HepG2 (cell line): ENCODE measurements around the gene ZNF513. TPM values are rescaled to one million over a fixed set of nuclear protein-coding genes. Genes with fewer than 3 reads are reported as not detected.

Source experiments
- ATAC-seq: fragments of 200-7000 bp; cut with Tn5 transposase; 3 replicates; pipeline ENCODE4 v1.9.1; 2020; ENCODE audit warnings: mild to moderate bottlenecking, moderate library complexity
- BruUV-seq: library from RNA; stranded (reverse); fragments of 400-500 nt; replicated peaks from 2 replicates; lab custom pipeline; 2021; lab: Mats Ljungman, UMichigan
- CTCF ChIA-PET: fragments of 300-600 bp; formaldehyde crosslinking; extraction: SDS; loops from one replicate; lab custom pipeline; 2021; ENCODE audit warnings: low total read pairs, inconsistent platforms, low intra/inter-chr PET ratio; lab: Yijun Ruan, JAX
- POLR2A ChIA-PET: fragments of 350-600 bp; sonication (Branson Sonifier 250); formaldehyde crosslinking; loops from one replicate; lab custom pipeline; 2020; ENCODE audit warnings: antibody characterized with exemption, inconsistent platforms; lab: Yijun Ruan, JAX
- DNase-seq: peaks from one replicate; pipeline ENCODE4 v3.0.0-alpha.2; 2015; ENCODE audit warnings: low spot score
- FAIRE-seq: peaks from 3 replicates; lab custom pipeline; 2011; peaks lifted over from hg19 to GRCh38; lab: Jason Lieb, UNC
- H2AFZ ChIP-seq: one replicate; pipeline ENCODE4 v1.6.1; 2011; ENCODE audit warnings: low read length, inconsistent platforms
- H3K27ac ChIP-seq: fragments of 300-600 bp; 3 replicates; pipeline ENCODE4 v1.8.0; 2011; ENCODE audit warnings: mixed run types, mild to moderate bottlenecking, mixed read lengths, low read length, inconsistent platforms; ENCODE audit not compliant: insufficient read depth; ENCODE audit errors: extremely low read length
- H3K27me3 ChIP-seq, 2 experiments: fragments of 200-600 bp in 1 of 2; 2 replicates in 1 of 2; 3 replicates in 1 of 2; pipeline versions ENCODE4 v1.6.0 to v1.8.0; 2011; ENCODE audit warnings: low read length in 2 of 2, mild to moderate bottlenecking in 2 of 2, moderate library complexity in 2 of 2, inconsistent platforms in 1 of 2; ENCODE audit not compliant: insufficient read depth in 2 of 2, control insufficient read depth in 1 of 2
- H3K36me3 ChIP-seq, 2 experiments: fragments of 200-600 bp in 1 of 2; replicated peaks in 1 of 2; 2 replicates in 1 of 2; 3 replicates in 1 of 2; pipeline versions ENCODE4 v1.5.1 to v1.8.0; 2011; ENCODE audit warnings: low read length in 2 of 2, inconsistent platforms in 1 of 2; ENCODE audit not compliant: insufficient read depth in 2 of 2, control insufficient read depth in 1 of 2
- H3K4me1 ChIP-seq: 2 replicates; pipeline ENCODE4 v1.5.1; 2012; ENCODE audit warnings: low read length, inconsistent platforms; ENCODE audit not compliant: insufficient read depth
- H3K4me2 ChIP-seq: 2 replicates; pipeline ENCODE4 v1.6.0; 2011; ENCODE audit warnings: low read depth, low read length, inconsistent platforms
- H3K4me3 ChIP-seq, 3 experiments: fragments of 200-600 bp in 1 of 3; sonication (generic), shearing (Covaris generic) in 1 of 3; replicated peaks in 1 of 3; 2 replicates each; pipeline ENCODE4 v1.5.1; 2011 to 2016; ENCODE audit warnings: low read length in 3 of 3, inconsistent platforms in 2 of 3, low read depth in 2 of 3, mild to moderate bottlenecking in 2 of 3, control low read depth in 1 of 3, mixed read lengths in 1 of 3; ENCODE audit not compliant: insufficient read depth in 1 of 3
- H3K79me2 ChIP-seq: one replicate; pipeline ENCODE4 v1.6.1; 2011; ENCODE audit warnings: low read length, inconsistent platforms; ENCODE audit not compliant: insufficient read depth
- H3K9ac ChIP-seq: 2 replicates; pipeline ENCODE4 v1.6.0; 2011; ENCODE audit warnings: mild to moderate bottlenecking, low read depth, low read length, inconsistent platforms; ENCODE audit not compliant: insufficient read depth
- H3K9me3 ChIP-seq: 2 replicates; pipeline ENCODE4 v1.5.1; 2012; ENCODE audit warnings: mild to moderate bottlenecking, low read length
- H4K20me1 ChIP-seq: 2 replicates; pipeline ENCODE4 v1.6.0; 2011; ENCODE audit warnings: inconsistent platforms, mild to moderate bottlenecking, low read length, moderate library complexity; ENCODE audit not compliant: insufficient read depth
- ATAD3A ChIP-seq: sonication (generic); formaldehyde crosslinking; IDR thresholded peaks from 2 replicates; pipeline ENCODE4 v1.4.0; 2020; ENCODE audit warnings: missing genetic modification reagents
- CHD2 ChIP-seq: IDR thresholded peaks from 2 replicates; pipeline ENCODE4 v1.6.1; 2011; ENCODE audit warnings: low read depth, low read length, improper control_type of control experiment
- KAT7 ChIP-seq: IDR thresholded peaks from 2 replicates; pipeline ENCODE4 v1.6.1; 2018; ENCODE audit warnings: borderline replicate concordance, missing compliant biosample characterization
- RCOR2 ChIP-seq: IDR thresholded peaks from 2 replicates; pipeline ENCODE4 v1.6.1; 2016; ENCODE audit warnings: missing biosample characterization, missing genetic modification reagents
- SKI ChIP-seq: fragments of 450-650 bp; IDR thresholded peaks from one replicate; pipeline ENCODE4 v1.6.1; 2018; ENCODE audit warnings: mild to moderate bottlenecking; ENCODE audit not compliant: partially characterized antibody
- TEAD3 ChIP-seq: optimal IDR thresholded peaks from 2 replicates; pipeline ENCODE3; 2016; ENCODE audit warnings: borderline replicate concordance
- ZBTB42 ChIP-seq: sonication (generic); formaldehyde crosslinking; IDR thresholded peaks from 2 replicates; pipeline ENCODE4 v1.5.0; 2020; ENCODE audit warnings: mild to moderate bottlenecking, missing genetic modification reagents
- ZFP62 ChIP-seq: sonication (generic); formaldehyde crosslinking; IDR thresholded peaks from 2 replicates; pipeline ENCODE4 v1.4.0; 2020; ENCODE audit warnings: missing genetic modification reagents
- ZNF17 ChIP-seq: sonication (generic); formaldehyde crosslinking; IDR thresholded peaks from 2 replicates; pipeline ENCODE4 v1.5.0; 2020; ENCODE audit warnings: mild to moderate bottlenecking, missing genetic modification reagents
- ZNF180 ChIP-seq: sonication (generic); formaldehyde crosslinking; IDR thresholded peaks from 2 replicates; pipeline ENCODE4 v1.4.0; 2020; ENCODE audit warnings: low read depth, missing genetic modification reagents, borderline replicate concordance
- ZNF253 ChIP-seq: sonication (generic); formaldehyde crosslinking; IDR thresholded peaks from 2 replicates; pipeline ENCODE4 v1.8.0; 2022; ENCODE audit warnings: mild to moderate bottlenecking, missing genetic modification reagents, borderline replicate concordance
- ZNF350 ChIP-seq: sonication (generic); formaldehyde crosslinking; IDR thresholded peaks from 2 replicates; pipeline ENCODE4 v1.4.0; 2020; ENCODE audit warnings: mild to moderate bottlenecking, low read depth, missing genetic modification reagents, borderline replicate concordance
- ZSCAN22 ChIP-seq: sonication (generic); formaldehyde crosslinking; IDR thresholded peaks from 2 replicates; pipeline ENCODE4 v1.4.0; 2020; ENCODE audit warnings: mild to moderate bottlenecking, missing genetic modification reagents
- WGBS: methylation state at CpG from one replicate; pipeline ENCODE4 v1.1.6; 2017; ENCODE audit warnings: low lambda C conversion rate; 5-methylcytosine and 5-hydroxymethylcytosine counted together
- in situ Hi-C: cut with HindIII; loops from 2 replicates; pipeline ENCODE4 v1.10.0; 2017; ENCODE audit warnings: low pct_unique_long_range_greater_than_20kb; ENCODE audit not compliant: extremely low pct_ligation_motif_present
- intact Hi-C: fragments of 100-400 bp; cut with micrococcal nuclease; formaldehyde crosslinking; loops from one replicate; pipeline ENCODE4 v1.10.0; 2022; ENCODE audit not compliant: unreplicated experiment
- polyA plus RNA-seq, 8 experiments: library from polyadenylated mRNA; depleted of rRNA in 3 of 8; stranded (reverse) in 7 of 8; unstranded in 1 of 8; fragments of >200 nt; fragmentation: Illumina TruSeq in 4 of 8; extraction: Trizol in 4 of 8; gene quantifications; 2 replicates each; pipeline versions ENCODE4 v1.2.1 to v1.2.3, GENCODE V29; 2011 to 2016; ENCODE audit warnings: low read depth in 4 of 8, missing spikeins in 1 of 8, mixed read lengths in 1 of 8; ENCODE audit not compliant: insufficient read depth in 1 of 8
- total RNA-seq, 5 experiments: library from RNA; depleted of rRNA; stranded (reverse); fragments of >200 nt; fragmentation: Illumina TruSeq; extraction: Trizol; gene quantifications; 2 replicates each; pipeline ENCODE4 v1.2.3, GENCODE V29; 2016; ENCODE audit warnings: low read depth in 1 of 5
- TF ChIP-seq, protein P1 (sequence below): sonication (generic); formaldehyde crosslinking; IDR thresholded peaks from 2 replicates; pipeline ENCODE4 v1.8.0; 2022; ENCODE audit warnings: missing genetic modification reagents, mild to moderate bottlenecking, borderline replicate concordance
- TF ChIP-seq, protein P2 (sequence below): sonication (generic); formaldehyde crosslinking; IDR thresholded peaks from 2 replicates; pipeline ENCODE4 v1.4.0; 2020; ENCODE audit warnings: missing genetic modification reagents
- TF ChIP-seq, protein P3 (sequence below): sonication (generic); formaldehyde crosslinking; conservative IDR thresholded peaks from 2 replicates; pipeline ENCODE4 v1.4.0; 2020; ENCODE audit warnings: missing genetic modification reagents
- TF ChIP-seq, protein P4 (sequence below): sonication (generic); formaldehyde crosslinking; IDR thresholded peaks from 2 replicates; pipeline ENCODE4 v1.9.0; 2022; ENCODE audit warnings: missing genetic modification reagents, mild to moderate bottlenecking, borderline replicate concordance

The ZNF513 gene
- total and polyA plus RNA-seq, 2 of the 13 experiments (the other 11 are each of a cell fraction or from before 2014, with no cell fraction given): 4.9 to 6.3 TPM

DNA sequence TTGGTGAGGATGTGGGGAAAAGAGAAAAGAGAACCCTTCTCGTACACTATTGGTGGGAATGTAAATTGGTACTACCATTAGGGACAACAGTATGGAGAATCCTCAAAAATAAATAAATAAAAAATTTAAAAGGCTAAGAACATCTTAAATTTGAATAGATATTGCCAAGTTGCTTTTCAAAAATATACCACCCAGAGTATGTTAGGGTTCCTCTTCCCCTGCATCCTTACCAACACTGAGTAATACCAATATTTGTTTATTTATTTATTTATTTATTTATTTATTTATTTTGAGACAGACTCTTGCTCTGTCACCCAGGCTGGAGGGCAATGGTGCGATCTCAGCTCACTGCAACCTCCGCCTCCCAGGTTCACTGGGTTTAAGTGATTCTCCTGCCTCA lies 42.4 kb upstream of the ZNF513 start (continued):
- TF ChIP-seq KAT7 (CRISPR knock-in tag): no peak
- TF ChIP-seq, protein P1, sequence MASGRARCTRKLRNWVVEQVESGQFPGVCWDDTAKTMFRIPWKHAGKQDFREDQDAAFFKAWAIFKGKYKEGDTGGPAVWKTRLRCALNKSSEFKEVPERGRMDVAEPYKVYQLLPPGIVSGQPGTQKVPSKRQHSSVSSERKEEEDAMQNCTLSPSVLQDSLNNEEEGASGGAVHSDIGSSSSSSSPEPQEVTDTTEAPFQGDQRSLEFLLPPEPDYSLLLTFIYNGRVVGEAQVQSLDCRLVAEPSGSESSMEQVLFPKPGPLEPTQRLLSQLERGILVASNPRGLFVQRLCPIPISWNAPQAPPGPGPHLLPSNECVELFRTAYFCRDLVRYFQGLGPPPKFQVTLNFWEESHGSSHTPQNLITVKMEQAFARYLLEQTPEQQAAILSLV: no peak
- TF ChIP-seq, protein P2, sequence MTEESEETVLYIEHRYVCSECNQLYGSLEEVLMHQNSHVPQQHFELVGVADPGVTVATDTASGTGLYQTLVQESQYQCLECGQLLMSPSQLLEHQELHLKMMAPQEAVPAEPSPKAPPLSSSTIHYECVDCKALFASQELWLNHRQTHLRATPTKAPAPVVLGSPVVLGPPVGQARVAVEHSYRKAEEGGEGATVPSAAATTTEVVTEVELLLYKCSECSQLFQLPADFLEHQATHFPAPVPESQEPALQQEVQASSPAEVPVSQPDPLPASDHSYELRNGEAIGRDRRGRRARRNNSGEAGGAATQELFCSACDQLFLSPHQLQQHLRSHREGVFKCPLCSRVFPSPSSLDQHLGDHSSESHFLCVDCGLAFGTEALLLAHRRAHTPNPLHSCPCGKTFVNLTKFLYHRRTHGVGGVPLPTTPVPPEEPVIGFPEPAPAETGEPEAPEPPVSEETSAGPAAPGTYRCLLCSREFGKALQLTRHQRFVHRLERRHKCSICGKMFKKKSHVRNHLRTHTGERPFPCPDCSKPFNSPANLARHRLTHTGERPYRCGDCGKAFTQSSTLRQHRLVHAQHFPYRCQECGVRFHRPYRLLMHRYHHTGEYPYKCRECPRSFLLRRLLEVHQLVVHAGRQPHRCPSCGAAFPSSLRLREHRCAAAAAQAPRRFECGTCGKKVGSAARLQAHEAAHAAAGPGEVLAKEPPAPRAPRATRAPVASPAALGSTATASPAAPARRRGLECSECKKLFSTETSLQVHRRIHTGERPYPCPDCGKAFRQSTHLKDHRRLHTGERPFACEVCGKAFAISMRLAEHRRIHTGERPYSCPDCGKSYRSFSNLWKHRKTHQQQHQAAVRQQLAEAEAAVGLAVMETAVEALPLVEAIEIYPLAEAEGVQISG (CRISPR knock-in tag): no peak

DNA sequence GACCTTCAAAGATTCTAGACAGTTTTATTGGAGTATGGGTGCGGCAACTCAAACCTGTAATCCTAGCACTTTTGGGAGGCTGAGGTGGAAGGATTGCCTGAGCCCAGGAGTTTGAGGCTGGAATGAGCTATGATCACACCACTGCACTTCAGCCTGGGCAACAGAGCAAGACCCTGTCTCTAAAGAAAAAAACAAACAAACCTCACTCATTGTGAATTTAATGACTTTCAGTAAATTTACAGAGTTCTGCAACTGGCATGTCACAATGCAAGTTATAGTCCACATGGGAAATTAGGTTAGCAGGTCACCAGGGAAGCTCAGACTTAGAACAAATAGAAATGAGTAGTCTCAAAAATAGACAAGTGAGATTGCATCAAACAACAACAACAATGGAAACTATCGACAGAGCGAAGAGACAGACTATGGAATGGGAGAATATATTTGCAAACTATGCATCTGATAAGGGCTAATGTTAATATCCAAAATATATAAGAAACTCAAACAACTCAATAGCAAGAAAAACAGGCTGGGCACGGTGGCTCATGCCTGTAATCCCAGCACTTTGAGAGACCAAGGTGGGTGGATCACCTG lies 41.2 kb upstream of the ZNF513 start:
- no peak overlapping the region for H3K4me2 ChIP-seq
- H3K27me3 ChIP-seq: no peaks in the 10 kb centered on the region
- peaks cover 43% of the 10 kb centered on the region for H3K4me1 ChIP-seq
- no peak overlapping the region for H3K4me3 ChIP-seq
- DNase-seq (peak; percentile 44), ATAC-seq (peak; percentile 46), FAIRE-seq (no peak)
- no peak overlapping the region for H3K9ac ChIP-seq
- no peaks in the 10 kb centered on the region for H3K9me3 ChIP-seq
- no peaks in the 10 kb centered on the region for H3K36me3 ChIP-seq
- BruUV-seq: no TSS peak
- intact Hi-C loops (no loop called here), in situ Hi-C loops (no loop called here)
- 10% methylated on average over 4 of the region's 4 CpGs for WGBS
- no peak overlapping the region for H3K27ac ChIP-seq
- ChIA-PET CTCF (no interaction called here), POLR2A (interaction anchor here (1.3 to 3.5 kb wide), 2 partner anchors 12 to 72 kb away, joined by 3 to 19 read pairs; partner anchors contain the start of gene PPM1G)
- no peaks in the 10 kb centered on the region for H4K20me1 ChIP-seq
- H2AFZ ChIP-seq: no peak overlapping the region
- H3K79me2 ChIP-seq: no peaks in the 10 kb centered on the region
- TF ChIP-seq TEAD3 (CRISPR knock-in tag) (peak; percentile 18), ZNF253 (CRISPR knock-in tag) (no peak), ZNF350 (CRISPR knock-in tag) (no peak), ZNF17 (CRISPR knock-in tag) (no peak), SKI (peak; percentile 92), ZSCAN22 (CRISPR knock-in tag) (no peak), ZBTB42 (CRISPR knock-in tag) (no peak), ZNF180 (CRISPR knock-in tag) (no peak), ATAD3A (CRISPR knock-in tag) (no peak), ZFP62 (no peak), RCOR2 (0 out of 2 replicates have a peak, but pooled peaks have one; percentile 34), CHD2 (no peak)
- TF ChIP-seq, protein P3, sequence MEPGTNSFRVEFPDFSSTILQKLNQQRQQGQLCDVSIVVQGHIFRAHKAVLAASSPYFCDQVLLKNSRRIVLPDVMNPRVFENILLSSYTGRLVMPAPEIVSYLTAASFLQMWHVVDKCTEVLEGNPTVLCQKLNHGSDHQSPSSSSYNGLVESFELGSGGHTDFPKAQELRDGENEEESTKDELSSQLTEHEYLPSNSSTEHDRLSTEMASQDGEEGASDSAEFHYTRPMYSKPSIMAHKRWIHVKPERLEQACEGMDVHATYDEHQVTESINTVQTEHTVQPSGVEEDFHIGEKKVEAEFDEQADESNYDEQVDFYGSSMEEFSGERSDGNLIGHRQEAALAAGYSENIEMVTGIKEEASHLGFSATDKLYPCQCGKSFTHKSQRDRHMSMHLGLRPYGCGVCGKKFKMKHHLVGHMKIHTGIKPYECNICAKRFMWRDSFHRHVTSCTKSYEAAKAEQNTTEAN (CRISPR knock-in tag): no peak
- TF ChIP-seq, protein P4, sequence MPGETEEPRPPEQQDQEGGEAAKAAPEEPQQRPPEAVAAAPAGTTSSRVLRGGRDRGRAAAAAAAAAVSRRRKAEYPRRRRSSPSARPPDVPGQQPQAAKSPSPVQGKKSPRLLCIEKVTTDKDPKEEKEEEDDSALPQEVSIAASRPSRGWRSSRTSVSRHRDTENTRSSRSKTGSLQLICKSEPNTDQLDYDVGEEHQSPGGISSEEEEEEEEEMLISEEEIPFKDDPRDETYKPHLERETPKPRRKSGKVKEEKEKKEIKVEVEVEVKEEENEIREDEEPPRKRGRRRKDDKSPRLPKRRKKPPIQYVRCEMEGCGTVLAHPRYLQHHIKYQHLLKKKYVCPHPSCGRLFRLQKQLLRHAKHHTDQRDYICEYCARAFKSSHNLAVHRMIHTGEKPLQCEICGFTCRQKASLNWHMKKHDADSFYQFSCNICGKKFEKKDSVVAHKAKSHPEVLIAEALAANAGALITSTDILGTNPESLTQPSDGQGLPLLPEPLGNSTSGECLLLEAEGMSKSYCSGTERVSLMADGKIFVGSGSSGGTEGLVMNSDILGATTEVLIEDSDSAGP (CRISPR knock-in tag): no peak
